Spinal cord (tissue), 10 donors: ENCODE results near the gene RAD51B. TPM values are rescaled to one million over a fixed set of nuclear protein-coding genes. Genes with fewer than 3 reads are reported as not detected.
A peak's percentile ranks its signal among the peaks of the same experiment; 100 is the strongest.

Experiments
- DNase-seq, 6 donors: peaks; one replicate each; pipeline versions ENCODE4 v3.0.0 to v3.0.0-alpha.2; 2013 to 2015; ENCODE audit warnings: low spot score in 6 of 6, low read depth in 4 of 6
- H3K27ac ChIP-seq: one replicate; pipeline ENCODE4 v1.5.1; 2013; ENCODE audit warnings: low read depth, low read length, control low read depth
- H3K27me3 ChIP-seq: one replicate; pipeline ENCODE4 v1.6.1; 2013; ENCODE audit warnings: low read length; ENCODE audit not compliant: control insufficient read depth, insufficient read depth
- H3K36me3 ChIP-seq: one replicate; pipeline ENCODE4 v1.6.1; 2013; ENCODE audit warnings: low read length; ENCODE audit not compliant: control insufficient read depth, insufficient read depth
- H3K4me1 ChIP-seq: one replicate; pipeline ENCODE4 v1.6.1; 2013; ENCODE audit warnings: low read length; ENCODE audit not compliant: control insufficient read depth, insufficient read depth
- H3K4me3 ChIP-seq: one replicate; pipeline ENCODE4 v1.5.1; 2013; ENCODE audit warnings: low read depth, low read length, control low read depth
- H3K9me3 ChIP-seq: one replicate; pipeline ENCODE4 v1.6.1; 2013; ENCODE audit warnings: low read length; ENCODE audit not compliant: control insufficient read depth, insufficient read depth
- WGBS: methylation state at CpG from one replicate; pipeline ENCODE4 v1.1.5; 2013; ENCODE audit warnings: missing lambda C conversion rate; ENCODE audit not compliant: insufficient coverage; 5-methylcytosine and 5-hydroxymethylcytosine counted together
- polyA plus RNA-seq, 2 donors: library from polyadenylated mRNA; unstranded; fragments of 120-200 nt; gene quantifications; one replicate each; pipeline ENCODE4 v1.2.1, GENCODE V29; 2013; ENCODE audit not compliant: insufficient read length in 2 of 2
- total RNA-seq, 2 donors: library from RNA; depleted of rRNA in 1 of 2; stranded (reverse); fragments of 120-200 nt in 1 of 2; fragments of >200 nt in 1 of 2; gene quantifications; one replicate each; pipeline versions ENCODE4 v1.2.3 to v1.2.4, GENCODE V29; 2013 to 2014
- donor health status: healthy.

The RAD51B gene
- total and polyA plus RNA-seq, 4 donors, result 5.7 to 28.9 (median 14.4) TPM

DNA sequence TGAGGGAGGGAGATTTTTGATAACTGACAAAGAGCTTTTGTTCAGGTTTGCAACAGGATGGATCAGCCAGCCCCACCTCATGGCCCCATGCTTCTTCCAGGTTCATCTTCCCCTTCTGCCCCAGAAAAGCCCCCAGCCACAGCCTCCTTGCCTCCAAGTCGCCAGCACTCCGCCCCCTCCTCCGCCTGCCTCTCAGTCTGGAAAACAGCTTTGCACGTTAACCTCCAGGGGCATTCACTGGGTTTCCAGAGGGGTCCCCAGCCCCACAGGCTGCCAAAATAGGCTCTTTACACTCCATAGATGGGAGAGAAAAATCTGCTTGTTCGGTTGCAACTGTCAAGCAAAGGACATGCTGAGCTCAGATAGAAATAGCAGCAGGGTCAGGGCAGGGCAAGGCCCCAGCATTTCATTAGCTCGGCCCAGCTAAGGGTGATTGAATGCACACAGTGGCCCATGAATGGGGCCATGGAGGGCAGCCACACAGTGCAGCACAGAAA is 719.7 kb downstream of the RAD51B start:
- WGBS, result 38% methylated on average over 4 of the region's 6 CpGs

DNA sequence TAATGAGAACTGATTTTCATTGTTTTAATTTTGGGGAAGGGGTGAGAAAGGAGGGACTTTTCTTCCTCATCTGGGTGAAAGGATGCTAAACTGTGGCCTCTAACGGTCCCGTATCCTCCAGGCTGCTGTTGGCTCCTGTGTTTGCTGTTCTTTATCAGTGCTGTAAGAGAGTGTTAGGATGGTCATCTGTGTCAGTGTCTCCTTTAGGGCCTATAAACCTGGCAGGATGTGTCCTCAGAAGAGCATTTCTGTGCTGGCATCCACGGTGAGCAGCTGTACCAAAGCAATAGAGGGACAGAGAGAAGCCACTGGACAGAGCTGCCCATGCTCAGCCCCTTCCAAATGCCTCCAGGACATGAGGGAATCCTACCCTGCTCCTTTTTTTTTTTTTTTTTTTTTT is 720.2 kb downstream of the RAD51B start:
- 46% methylated on average over 3 of the region's 3 CpGs for WGBS
- H3K9me3 ChIP-seq, result no peaks in the 10 kb centered on the region
- peaks cover 25% of the 10 kb centered on the region for H3K4me1 ChIP-seq
- DNase-seq, result peak in 1 of 6 donors; percentile 53
- H3K4me3 ChIP-seq, result no peak overlapping the region
- H3K36me3 ChIP-seq, result no peaks in the 10 kb centered on the region
- no peaks in the 10 kb centered on the region for H3K27me3 ChIP-seq
- H3K27ac ChIP-seq, result peak overlapping the region; percentile 85

More for the DNA sequence above, 719.7 kb downstream of the RAD51B start:
- H3K4me1 ChIP-seq, result peaks cover 25% of the 10 kb centered on the region
- peak in 2 of 6 donors; percentile 63 to 77 for DNase-seq
- no peaks in the 10 kb centered on the region for H3K9me3 ChIP-seq
- no peaks in the 10 kb centered on the region for H3K36me3 ChIP-seq
- peak overlapping the region; percentile 85 for H3K27ac ChIP-seq
- H3K4me3 ChIP-seq, result no peak overlapping the region
- no peaks in the 10 kb centered on the region for H3K27me3 ChIP-seq

DNA sequence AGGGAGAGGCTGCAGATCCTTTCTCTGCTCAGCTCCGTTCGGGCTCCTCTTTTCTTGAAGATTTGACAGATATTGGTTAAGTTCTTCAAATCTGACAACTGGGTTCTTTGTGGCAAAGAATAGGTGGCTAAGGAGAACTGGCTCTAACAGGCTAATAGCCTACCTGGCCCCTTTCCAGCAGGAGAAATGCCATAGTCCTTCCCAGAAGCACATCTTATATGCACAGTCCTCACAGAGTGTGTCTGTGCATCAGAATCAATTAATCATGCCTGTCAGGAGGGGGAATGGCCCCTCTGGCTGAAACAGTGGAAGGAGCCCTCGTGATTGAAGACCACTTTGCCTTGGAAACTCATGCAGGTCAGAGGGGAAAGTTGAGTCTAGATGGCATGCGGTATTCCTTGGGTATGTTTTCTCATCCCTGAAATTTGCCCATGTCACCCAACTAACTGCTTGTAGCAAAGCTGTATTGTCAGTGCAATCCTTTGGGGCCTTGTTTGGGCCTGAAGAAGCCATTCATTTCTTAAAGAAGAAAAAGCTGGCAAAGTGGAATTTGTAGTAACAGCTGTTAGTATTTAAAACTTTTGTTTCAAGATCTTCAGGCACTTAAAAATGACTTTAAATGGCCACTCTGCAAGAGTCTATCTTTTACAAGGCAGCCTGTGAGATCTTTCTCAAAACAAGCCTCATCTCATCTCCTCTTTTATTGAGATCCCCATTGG is 721.8 kb downstream of the RAD51B start:
- no peaks in the 10 kb centered on the region for H3K9me3 ChIP-seq
- no peaks in the 10 kb centered on the region for H3K36me3 ChIP-seq
- peak in 2 of 6 donors; percentile 73 for DNase-seq
- H3K4me3 ChIP-seq, result no peak overlapping the region
- 31% methylated on average over 3 of the region's 4 CpGs for WGBS
- peak overlapping the region; percentile 85 for H3K27ac ChIP-seq
- H3K27me3 ChIP-seq, result no peaks in the 10 kb centered on the region
- H3K4me1 ChIP-seq, result peaks cover 25% of the 10 kb centered on the region

DNA sequence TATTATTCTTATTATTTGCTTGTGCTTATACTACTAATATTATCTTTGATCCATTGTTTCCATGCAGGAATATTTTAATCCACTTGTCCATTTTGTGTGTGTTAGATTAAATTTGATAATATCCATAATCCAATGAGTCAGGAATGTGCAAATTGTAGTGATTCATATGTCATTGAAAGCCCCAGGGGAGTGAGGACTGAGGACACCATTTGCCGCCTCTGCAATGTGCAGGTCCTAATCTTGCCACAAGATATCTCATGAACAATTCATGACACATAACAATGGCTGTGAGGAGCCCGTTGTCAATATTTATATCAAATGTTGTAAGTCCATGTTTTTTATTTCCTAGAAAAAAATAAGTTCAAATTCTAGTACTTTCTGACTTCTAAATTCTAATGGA is 722.8 kb downstream of the RAD51B start:
- Histone ChIP-seq H3K27ac (no peak overlapping the region), H3K36me3 (no peaks in the 10 kb centered on the region), H3K4me3 (no peak overlapping the region), H3K4me1 (peaks cover 29% of the 10 kb centered on the region), H3K27me3 (no peaks in the 10 kb centered on the region), H3K9me3 (no peaks in the 10 kb centered on the region)
- no peak for DNase-seq
- WGBS, result no CpG with 5 or more reads among the region's 2 CpGs

DNA sequence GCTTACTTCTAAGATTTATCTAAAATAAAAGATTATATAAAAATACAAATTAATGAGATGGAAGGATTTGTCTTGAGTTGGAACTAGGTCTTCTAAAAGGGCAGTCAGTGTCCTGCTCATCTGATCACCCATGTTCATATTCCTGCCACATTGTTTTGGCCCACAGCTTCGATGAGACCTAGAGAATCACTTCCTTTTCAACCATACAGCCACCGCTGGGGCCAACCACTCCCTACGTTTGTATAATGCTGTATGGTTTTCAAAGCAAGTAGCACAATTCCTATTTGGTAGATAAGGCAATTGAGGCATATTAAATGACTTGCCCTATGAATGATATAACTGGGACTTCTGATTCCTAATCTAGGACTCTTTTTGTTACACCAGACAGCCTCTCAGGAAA is 723.9 kb downstream of the RAD51B start:
- no peaks in the 10 kb centered on the region for H3K36me3 ChIP-seq
- H3K27ac ChIP-seq, result peak overlapping the region; percentile 74
- H3K4me1 ChIP-seq, result peaks cover 35% of the 10 kb centered on the region
- H3K9me3 ChIP-seq, result no peaks in the 10 kb centered on the region
- H3K27me3 ChIP-seq, result no peaks in the 10 kb centered on the region
- WGBS, result no CpG with 5 or more reads among the region's 3 CpGs
- DNase-seq, result no peak
- no peak overlapping the region for H3K4me3 ChIP-seq

DNA sequence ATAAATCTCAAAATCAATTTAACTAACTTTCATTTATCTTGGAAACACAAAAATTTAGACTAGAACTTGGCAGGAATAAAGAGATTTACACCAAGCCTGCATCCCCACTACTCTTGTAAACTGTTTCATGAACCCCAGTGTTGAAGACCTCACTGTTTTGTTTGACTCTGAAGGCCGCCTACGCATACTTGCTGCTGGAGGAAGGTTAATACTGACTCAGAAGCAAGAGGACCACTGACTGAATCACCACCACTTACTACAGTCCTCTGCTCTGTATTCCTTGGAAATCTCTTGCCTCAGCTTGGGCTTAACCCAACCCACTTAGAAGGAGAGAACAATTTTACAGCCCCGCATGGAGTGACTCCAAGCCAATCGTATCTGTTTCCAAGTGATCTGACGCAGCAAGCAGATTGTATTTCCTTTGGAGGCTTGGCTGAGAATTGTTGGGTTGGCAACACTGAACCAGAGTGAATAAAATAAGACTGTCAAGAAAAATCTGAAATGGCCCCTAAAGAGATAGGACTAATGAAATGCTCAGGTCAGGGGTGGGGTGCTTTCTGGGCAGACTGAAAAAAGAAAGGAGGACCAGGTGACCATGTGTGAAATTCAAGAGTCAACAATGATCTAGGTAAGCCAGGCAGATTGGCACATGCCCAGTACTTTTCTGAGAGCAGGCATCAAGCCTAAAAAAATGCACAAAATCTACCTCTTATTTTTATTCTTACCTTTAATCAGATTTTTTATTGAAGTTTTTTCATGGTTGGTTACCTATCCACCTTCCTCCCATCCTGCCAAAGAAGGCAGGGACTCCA is 724.7 kb downstream of the RAD51B start:
- H3K4me3 ChIP-seq, result no peak overlapping the region
- DNase-seq, result peak in 2 of 6 donors; percentile 34 to 95
- H3K27me3 ChIP-seq, result no peaks in the 10 kb centered on the region
- WGBS, result 82% methylated on average over 4 of the region's 5 CpGs
- no peaks in the 10 kb centered on the region for H3K36me3 ChIP-seq
- peak overlapping the region; percentile 74 for H3K27ac ChIP-seq
- H3K4me1 ChIP-seq, result peaks cover 35% of the 10 kb centered on the region
- H3K9me3 ChIP-seq, result no peaks in the 10 kb centered on the region

DNA sequence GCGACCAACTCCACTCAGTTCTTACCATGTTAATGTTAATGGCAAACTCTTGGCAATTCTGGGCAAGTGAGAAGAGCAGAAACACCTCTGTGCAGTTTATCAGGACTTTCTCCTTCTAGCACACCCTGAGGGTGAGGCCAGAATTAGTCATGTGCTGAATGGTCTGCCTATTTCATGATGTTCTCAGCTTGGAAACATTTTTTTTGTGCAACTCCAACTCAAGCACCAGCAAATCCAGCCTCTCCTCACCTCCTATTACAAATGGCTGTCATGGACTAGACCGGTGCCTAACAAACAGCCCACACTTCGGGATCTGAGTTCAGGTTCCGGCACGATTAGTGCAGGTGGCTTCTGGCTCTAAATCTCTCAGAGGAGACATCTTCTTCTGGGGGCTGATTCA is 727.3 kb downstream of the RAD51B start:
- H3K4me1 ChIP-seq, result peaks cover 33% of the 10 kb centered on the region
- no peaks in the 10 kb centered on the region for H3K36me3 ChIP-seq
- no peak overlapping the region for H3K4me3 ChIP-seq
- peak overlapping the region; percentile 98 for H3K27ac ChIP-seq
- H3K9me3 ChIP-seq, result no peaks in the 10 kb centered on the region
- no peak for DNase-seq
- WGBS, result 95% methylated on average over 4 of the region's 5 CpGs
- H3K27me3 ChIP-seq, result no peaks in the 10 kb centered on the region

DNA sequence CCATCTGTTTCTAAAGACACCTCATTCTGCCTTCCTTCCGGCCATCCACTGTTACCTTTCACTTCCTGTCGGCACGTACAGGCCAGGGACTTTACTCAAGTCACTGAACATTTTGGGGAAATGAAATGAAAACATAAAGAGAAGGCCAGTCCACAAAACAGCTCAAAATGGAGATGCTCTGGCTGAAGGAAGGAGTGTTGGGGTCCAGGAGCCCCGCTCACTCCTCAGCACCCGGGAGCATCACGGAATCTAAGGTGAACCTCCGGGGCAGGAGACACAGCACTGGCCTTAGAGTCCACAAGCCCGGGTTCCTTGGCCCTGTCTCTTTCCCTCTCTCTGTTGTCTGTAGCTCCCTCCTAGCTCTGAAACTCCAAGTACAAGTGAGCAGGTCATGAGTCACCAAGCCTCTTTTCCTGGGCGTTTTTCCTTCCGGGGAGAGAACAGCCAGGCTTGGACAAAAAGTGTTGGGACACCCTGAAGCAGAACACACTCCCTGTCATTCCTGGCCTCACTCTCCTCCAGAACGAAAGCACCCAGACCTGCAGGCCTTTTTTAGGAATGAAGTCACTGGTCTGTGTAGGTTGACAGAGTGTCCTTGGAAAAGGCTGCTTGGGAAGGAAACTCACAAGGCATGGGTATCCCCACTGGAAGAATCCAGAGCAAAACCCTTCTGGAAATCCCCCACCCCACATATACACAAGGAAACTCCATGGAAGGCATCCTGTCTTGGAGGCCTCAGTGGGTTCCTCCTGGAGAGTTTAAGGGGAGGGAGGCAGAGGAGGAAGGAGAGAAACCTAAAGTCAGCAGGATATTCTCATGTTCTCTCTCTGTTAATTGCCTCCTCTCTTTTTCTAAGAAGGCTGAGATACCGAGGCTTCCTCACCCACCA is 728.0 kb downstream of the RAD51B start:
- H3K27ac ChIP-seq, result peak overlapping the region; percentile 98
- no peak for DNase-seq
- H3K36me3 ChIP-seq, result no peaks in the 10 kb centered on the region
- no peak overlapping the region for H3K4me3 ChIP-seq
- H3K9me3 ChIP-seq, result no peaks in the 10 kb centered on the region
- H3K27me3 ChIP-seq, result no peaks in the 10 kb centered on the region
- peaks cover 33% of the 10 kb centered on the region for H3K4me1 ChIP-seq
- WGBS, result 72% methylated on average over 8 of the region's 12 CpGs
